ENCODE data around the gene NANOGP8. TPM values are rescaled to one million over a fixed set of nuclear protein-coding genes. Genes with fewer than 3 reads are reported as not detected.

The NANOGP8 gene
- total RNA-seq, 1 donor from 2014 or later: not detected

GRCh38 chr15:35095941-35096340 lies 10.8 kb upstream of the NANOGP8 start:
- Histone ChIP-seq H3K9me3 (replicated peaks) (no peaks in the 10 kb centered on the region), H3K4me3 (no peak overlapping the region), H3K27ac (replicated peaks) (no peak overlapping the region), H3K36me3 (no peaks in the 10 kb centered on the region), H3K4me1 (no peaks in the 10 kb centered on the region), H3K27me3 (ENCODE audit: low read depth) (no peaks in the 10 kb centered on the region)
- no peak for DNase-seq
- intact Hi-C loops (cut with micrococcal nuclease): no loop called here
- no peak for TF ChIP-seq CTCF (IDR thresholded peaks at IDR 0.05; ENCODE audit: borderline replicate concordance)

- no peak overlapping the region for H3K4me3 ChIP-seq
- H3K27ac ChIP-seq (replicated peaks): no peak overlapping the region
- TF ChIP-seq CTCF (IDR thresholded peaks at IDR 0.05; ENCODE audit: borderline replicate concordance): no peak
- DNase-seq: no peak
- no peaks in the 10 kb centered on the region for H3K27me3 ChIP-seq (ENCODE audit: low read depth)
- no peaks in the 10 kb centered on the region for H3K4me1 ChIP-seq
- intact Hi-C loops (cut with micrococcal nuclease): no loop called here
- no peaks in the 10 kb centered on the region for H3K9me3 ChIP-seq (replicated peaks)
- H3K36me3 ChIP-seq: no peaks in the 10 kb centered on the region
These were observed 7.8 kb upstream of the NANOGP8 start for GRCh38 chr15:35092846-35093245.

GRCh38 chr15:35092311-35092710 lies 7.2 kb upstream of the NANOGP8 start:
- no peak for DNase-seq
- Histone ChIP-seq H3K4me1 (no peaks in the 10 kb centered on the region), H3K4me3 (no peak overlapping the region), H3K9me3 (replicated peaks) (no peaks in the 10 kb centered on the region), H3K36me3 (no peaks in the 10 kb centered on the region), H3K27ac (replicated peaks) (no peak overlapping the region), H3K27me3 (ENCODE audit: low read depth) (no peaks in the 10 kb centered on the region)
- TF ChIP-seq CTCF (IDR thresholded peaks at IDR 0.05; ENCODE audit: borderline replicate concordance): no peak
- intact Hi-C loops (cut with micrococcal nuclease): no loop called here

GRCh38 chr15:35090104-35090807 lies 5.2 kb upstream of the NANOGP8 start:
- H3K36me3 ChIP-seq: no peaks in the 10 kb centered on the region
- H3K9me3 ChIP-seq (replicated peaks): no peaks in the 10 kb centered on the region
- intact Hi-C loops (cut with micrococcal nuclease): no loop called here
- DNase-seq: no peak
- no peak overlapping the region for H3K27ac ChIP-seq (replicated peaks)
- H3K4me1 ChIP-seq: no peaks in the 10 kb centered on the region
- no peaks in the 10 kb centered on the region for H3K27me3 ChIP-seq (ENCODE audit: low read depth)
- no peak for TF ChIP-seq CTCF (IDR thresholded peaks at IDR 0.05; ENCODE audit: borderline replicate concordance)
- H3K4me3 ChIP-seq: no peak overlapping the region

- intact Hi-C loops (cut with micrococcal nuclease): no loop called here
- Histone ChIP-seq H3K27ac (replicated peaks) (no peak overlapping the region), H3K36me3 (no peaks in the 10 kb centered on the region), H3K4me1 (no peaks in the 10 kb centered on the region), H3K4me3 (no peak overlapping the region), H3K9me3 (replicated peaks) (no peaks in the 10 kb centered on the region), H3K27me3 (ENCODE audit: low read depth) (no peaks in the 10 kb centered on the region)
- TF ChIP-seq CTCF (IDR thresholded peaks at IDR 0.05; ENCODE audit: borderline replicate concordance): no peak
- no peak for DNase-seq
These were observed 4.5 kb upstream of the NANOGP8 start for GRCh38 chr15:35089551-35089950.

Data from left ventricle myocardium inferior (tissue), 1 donor.